Keratinocyte (primary cell): ENCODE results near the gene ECT2L.

Experiments used
- EZH2 ChIP-seq: IDR thresholded peaks from one replicate; pipeline ENCODE4 v1.6.1; 2012; ENCODE audit warnings: inconsistent platforms, mild to moderate bottlenecking, low read length, moderate library complexity
- TF ChIP-seq, protein P1 (sequence below), 3 experiments: IDR thresholded peaks in 1 of 3; conservative IDR thresholded peaks in 1 of 3; optimal IDR thresholded peaks in 1 of 3; 2 replicates in 2 of 3; 3 replicates in 1 of 3; pipeline versions ENCODE3 to v1.5.1; 2011; ENCODE audit warnings: low read length in 3 of 3, mild to moderate bottlenecking in 3 of 3, moderate library complexity in 2 of 3, control low read depth in 1 of 3, inconsistent platforms in 1 of 3; ENCODE audit not compliant: insufficient read depth in 2 of 3; ENCODE audit errors: extremely low read depth in 1 of 3

- TF ChIP-seq, protein P1, sequence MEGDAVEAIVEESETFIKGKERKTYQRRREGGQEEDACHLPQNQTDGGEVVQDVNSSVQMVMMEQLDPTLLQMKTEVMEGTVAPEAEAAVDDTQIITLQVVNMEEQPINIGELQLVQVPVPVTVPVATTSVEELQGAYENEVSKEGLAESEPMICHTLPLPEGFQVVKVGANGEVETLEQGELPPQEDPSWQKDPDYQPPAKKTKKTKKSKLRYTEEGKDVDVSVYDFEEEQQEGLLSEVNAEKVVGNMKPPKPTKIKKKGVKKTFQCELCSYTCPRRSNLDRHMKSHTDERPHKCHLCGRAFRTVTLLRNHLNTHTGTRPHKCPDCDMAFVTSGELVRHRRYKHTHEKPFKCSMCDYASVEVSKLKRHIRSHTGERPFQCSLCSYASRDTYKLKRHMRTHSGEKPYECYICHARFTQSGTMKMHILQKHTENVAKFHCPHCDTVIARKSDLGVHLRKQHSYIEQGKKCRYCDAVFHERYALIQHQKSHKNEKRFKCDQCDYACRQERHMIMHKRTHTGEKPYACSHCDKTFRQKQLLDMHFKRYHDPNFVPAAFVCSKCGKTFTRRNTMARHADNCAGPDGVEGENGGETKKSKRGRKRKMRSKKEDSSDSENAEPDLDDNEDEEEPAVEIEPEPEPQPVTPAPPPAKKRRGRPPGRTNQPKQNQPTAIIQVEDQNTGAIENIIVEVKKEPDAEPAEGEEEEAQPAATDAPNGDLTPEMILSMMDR (optimal IDR thresholded peaks at IDR 0.05 in 1 of 3, IDR thresholded peaks at IDR 0.05 in 1 of 3, conservative IDR thresholded peaks at IDR 0.05 in 1 of 3; ENCODE audit: extremely low read depth in 1 of 3, insufficient read depth in 2 of 3, low read length in 3 of 3), result no peak
- TF ChIP-seq EZH2, result no peak
Observed at GRCh38 chr6:138865480-138866109, 69.7 kb downstream of the ECT2L start.
